Omental fat pad (tissue), 4 donors: ENCODE data around the gene ANAPC2. TPM values are rescaled to one million over a fixed set of nuclear protein-coding genes. Genes with fewer than 3 reads are reported as not detected.

Experiments
- ATAC-seq: fragments of 150-250 bp; one replicate; pipeline ENCODE4 v1.9.1; 2016; ENCODE audit warnings: mild to moderate bottlenecking, moderate library complexity; ENCODE audit not compliant: low FRiP score
- DNase-seq: peaks from one replicate; pipeline ENCODE4 v3.0.0-alpha.2; 2019; ENCODE audit warnings: low spot score
- CTCF ChIP-seq, 3 donors: fragments of 450-650 bp; IDR thresholded peaks; one replicate each; pipeline ENCODE4 v1.5.1; 2016 to 2017; ENCODE audit warnings: antibody characterized with exemption in 3 of 3, mild to moderate bottlenecking in 3 of 3, moderate library complexity in 2 of 3
- total RNA-seq, 4 donors: library from RNA; depleted of rRNA; stranded (reverse); fragments of >200 nt; gene quantifications; one replicate each; pipeline ENCODE4 v1.1.0, GENCODE V29; 2016

The ANAPC2 gene
- total RNA-seq, 4 donors from 2014 or later, result 17.4 to 38.8 (median 22.8) TPM

- ATAC-seq (peak; percentile 52), DNase-seq (peak; percentile 43)
- TF ChIP-seq CTCF (IDR thresholded peaks at IDR 0.05), result peak in 2 of 3 donors; percentile 57
Observed at GRCh38 chr9:137227054-137227852, 38.9 kb upstream of the ANAPC2 start, which contains the start of gene RNF224. Gene RNF224 (plus strand): TSS chr9:137227502. CDS start chr9:137228336, 834 bp downstream.

- TF ChIP-seq CTCF (IDR thresholded peaks at IDR 0.05), result no peak
- no peak for ATAC-seq
- no peak for DNase-seq
Observed at GRCh38 chr9:137226338-137227053, 38.1 kb upstream of the ANAPC2 start.

- ATAC-seq (no peak), DNase-seq (no peak)
- TF ChIP-seq CTCF (IDR thresholded peaks at IDR 0.05), result no peak
Observed at GRCh38 chr9:137225699-137226331, 37.5 kb upstream of the ANAPC2 start.

DNA sequence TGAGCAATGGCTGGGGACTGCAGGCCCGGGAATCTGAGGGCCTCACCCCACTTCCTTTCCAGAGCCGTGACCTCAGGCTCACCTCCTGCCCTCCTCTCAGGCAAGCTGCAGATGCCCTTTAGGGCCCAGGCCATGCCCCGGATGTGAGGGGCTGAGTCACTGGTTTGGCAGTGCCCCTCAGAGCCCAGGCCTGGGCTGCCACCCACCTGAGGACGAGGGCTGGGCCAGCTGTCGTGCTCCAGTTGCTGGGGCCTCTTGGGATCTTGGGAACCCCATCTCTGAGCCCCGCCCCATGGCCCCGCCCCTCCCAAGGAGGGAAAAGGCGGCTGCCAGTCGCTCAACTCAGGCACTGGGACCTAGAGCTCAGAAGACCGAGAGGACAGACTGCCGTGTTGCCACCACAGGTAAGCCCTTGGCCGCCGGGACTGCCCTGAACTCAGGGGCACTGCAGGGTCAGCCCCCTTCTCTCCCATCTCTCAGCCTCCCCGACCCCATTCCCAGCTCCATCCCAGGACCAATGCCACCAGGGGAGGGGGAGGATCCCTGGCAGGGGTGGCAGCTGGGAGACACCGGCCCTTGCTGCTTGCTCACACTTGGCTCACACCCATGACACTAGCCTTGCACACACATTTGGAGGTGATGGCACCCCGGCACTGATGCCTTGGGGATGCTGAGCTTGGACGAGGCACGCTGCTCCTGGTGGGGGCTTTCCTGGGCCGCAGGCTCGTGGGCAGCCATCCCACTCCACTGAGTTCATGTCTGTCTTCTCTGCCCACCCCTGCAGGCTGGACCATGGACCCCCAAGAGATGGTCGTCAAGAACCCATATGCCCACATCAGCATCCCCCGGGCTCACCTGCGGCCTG lies 36.7 kb upstream of the ANAPC2 start, which contains the start of gene CYSRT1:
Gene CYSRT1, plus strand, starts transcription at position 345 of the 865 bp plus-strand sequence. Its CDS starts 448 bp downstream, at position 793.
- DNase-seq, result no peak
- ATAC-seq, result no peak

GRCh38 chr9:137223078-137223970 lies 35.0 kb upstream of the ANAPC2 start:
- no peak for TF ChIP-seq CTCF (IDR thresholded peaks at IDR 0.05)
- ATAC-seq (peak; percentile 88), DNase-seq (peak; percentile 94)

More for the DNA sequence above, 36.7 kb upstream of the ANAPC2 start, which contains the start of gene CYSRT1:
- TF ChIP-seq CTCF (IDR thresholded peaks at IDR 0.05), result no peak
